HepG2 (cell line): Measurements from ENCODE around the gene TET2. TPM values are rescaled to one million over a fixed set of nuclear protein-coding genes. Genes with fewer than 3 reads are reported as not detected.

Experiments
- BCL3 ChIP-seq: sonication (generic); formaldehyde crosslinking; IDR thresholded peaks from 2 replicates; pipeline ENCODE4 v1.5.1; 2020; ENCODE audit warnings: mild to moderate bottlenecking, missing genetic modification reagents, moderate library complexity
- CEBPG ChIP-seq: IDR thresholded peaks from 2 replicates; pipeline ENCODE4 v1.6.1; 2016
- E2F2 ChIP-seq: sonication (generic); formaldehyde crosslinking; IDR thresholded peaks from 2 replicates; pipeline ENCODE4 v1.4.0; 2020; ENCODE audit warnings: missing genetic modification reagents, borderline replicate concordance
- EHMT2 ChIP-seq: fragments of 200-600 bp; sonication (generic); IDR thresholded peaks from 2 replicates; pipeline ENCODE4 v1.7.0; 2017; ENCODE audit warnings: antibody characterized with exemption, low read depth, low read length, borderline replicate concordance
- MIXL1 ChIP-seq: IDR thresholded peaks from 2 replicates; pipeline ENCODE4 v1.6.1; 2016
- MLXIP ChIP-seq: sonication (generic); formaldehyde crosslinking; IDR thresholded peaks from 2 replicates; pipeline ENCODE4 v1.9.0; 2021; ENCODE audit warnings: missing genetic modification reagents, borderline replicate concordance
- MTF2 ChIP-seq: sonication (generic); formaldehyde crosslinking; IDR thresholded peaks from 2 replicates; pipeline ENCODE4 v1.5.0; 2020; ENCODE audit warnings: missing genetic modification reagents, borderline replicate concordance
- MXI1 ChIP-seq: IDR thresholded peaks from 3 replicates; pipeline ENCODE4 v1.6.1; 2012; ENCODE audit warnings: low read depth, low read length, inconsistent platforms, borderline replicate concordance
- NCOR1 ChIP-seq: fragments of 200-600 bp; sonication (generic); IDR thresholded peaks from 2 replicates; pipeline ENCODE4 v1.7.0; 2017; ENCODE audit warnings: antibody characterized with exemption, low read length, borderline replicate concordance
- PCBP1 ChIP-seq: fragments of 200-400 bp; formaldehyde crosslinking; IDR thresholded peaks from 2 replicates; pipeline ENCODE4 v1.6.1; 2017; ENCODE audit warnings: mild to moderate bottlenecking, low read depth, low read length, borderline replicate concordance
- REL ChIP-seq: sonication (generic); formaldehyde crosslinking; conservative IDR thresholded peaks from 2 replicates; pipeline ENCODE4 v1.8.0; 2022; ENCODE audit warnings: mild to moderate bottlenecking, missing genetic modification reagents, moderate library complexity
- RERE ChIP-seq: IDR thresholded peaks from 2 replicates; pipeline ENCODE4 v1.6.1; 2016; ENCODE audit warnings: low read depth, missing genetic modification reagents, missing compliant biosample characterization
- SALL1 ChIP-seq: sonication (generic); formaldehyde crosslinking; IDR thresholded peaks from 2 replicates; pipeline ENCODE4 v1.8.0; 2022; ENCODE audit warnings: mild to moderate bottlenecking, missing genetic modification reagents
- ZKSCAN5 ChIP-seq: sonication (generic); formaldehyde crosslinking; IDR thresholded peaks from 2 replicates; pipeline ENCODE4 v1.5.1; 2020; ENCODE audit warnings: mild to moderate bottlenecking, missing genetic modification reagents
- ZNF546 ChIP-seq: sonication (generic); formaldehyde crosslinking; conservative IDR thresholded peaks from 2 replicates; pipeline ENCODE4 v1.8.1; 2023; ENCODE audit warnings: mild to moderate bottlenecking, missing genetic modification reagents
- ZNF652 ChIP-seq: IDR thresholded peaks from 2 replicates; pipeline ENCODE4 v1.6.1; 2016; ENCODE audit warnings: low read depth, borderline replicate concordance
- ZNF660 ChIP-seq: sonication (generic); formaldehyde crosslinking; IDR thresholded peaks from 2 replicates; pipeline ENCODE4 v1.5.1; 2020; ENCODE audit warnings: mild to moderate bottlenecking, low read depth, missing genetic modification reagents, borderline replicate concordance
- ZNF772 ChIP-seq: sonication (generic); formaldehyde crosslinking; IDR thresholded peaks from 2 replicates; pipeline ENCODE4 v1.5.0; 2020; ENCODE audit warnings: mild to moderate bottlenecking, missing genetic modification reagents
- polyA plus RNA-seq, 8 experiments: library from polyadenylated mRNA; depleted of rRNA in 3 of 8; stranded (reverse) in 7 of 8; unstranded in 1 of 8; fragments of >200 nt; fragmentation: Illumina TruSeq in 4 of 8; extraction: Trizol in 4 of 8; gene quantifications; 2 replicates each; pipeline versions ENCODE4 v1.2.1 to v1.2.3, GENCODE V29; 2011 to 2016; ENCODE audit warnings: low read depth in 4 of 8, missing spikeins in 1 of 8, mixed read lengths in 1 of 8; ENCODE audit not compliant: insufficient read depth in 1 of 8
- total RNA-seq, 5 experiments: library from RNA; depleted of rRNA; stranded (reverse); fragments of >200 nt; fragmentation: Illumina TruSeq; extraction: Trizol; gene quantifications; 2 replicates each; pipeline ENCODE4 v1.2.3, GENCODE V29; 2016; ENCODE audit warnings: low read depth in 1 of 5

The TET2 gene
- total and polyA plus RNA-seq, 2 of the 13 experiments (the other 11 are each of a cell fraction or from before 2014, with no cell fraction given): 4.7 to 4.8 TPM

- TF ChIP-seq RERE (CRISPR knock-in tag) (no peak), E2F2 (no peak), EHMT2 (no peak), BCL3 (CRISPR knock-in tag) (no peak), MTF2 (CRISPR knock-in tag) (no peak), ZNF652 (no peak), SALL1 (peak; percentile 47), CEBPG (no peak), NCOR1 (no peak), REL (CRISPR knock-in tag) (no peak), PCBP1 (no peak), ZKSCAN5 (CRISPR knock-in tag) (no peak), MLXIP (no peak), ZNF546 (CRISPR knock-in tag) (0 out of 2 replicates have a peak, but pooled peaks have one; percentile 33), MIXL1 (CRISPR knock-in tag) (no peak), MXI1 (no peak), ZNF772 (CRISPR knock-in tag) (no peak), ZNF660 (CRISPR knock-in tag) (no peak)
Measured at GRCh38 chr4:105146276-105147015, at the start of gene TET2 (continued).
